GM12872 (cell line): ENCODE data around the gene INCA1.

Experiments used
- TF ChIP-seq, protein P1 (sequence below): IDR thresholded peaks from 3 replicates; pipeline ENCODE4 v1.5.1; 2011; ENCODE audit warnings: low read depth, mild to moderate bottlenecking, low read length, moderate library complexity; ENCODE audit not compliant: insufficient read depth

The INCA1 gene

DNA sequence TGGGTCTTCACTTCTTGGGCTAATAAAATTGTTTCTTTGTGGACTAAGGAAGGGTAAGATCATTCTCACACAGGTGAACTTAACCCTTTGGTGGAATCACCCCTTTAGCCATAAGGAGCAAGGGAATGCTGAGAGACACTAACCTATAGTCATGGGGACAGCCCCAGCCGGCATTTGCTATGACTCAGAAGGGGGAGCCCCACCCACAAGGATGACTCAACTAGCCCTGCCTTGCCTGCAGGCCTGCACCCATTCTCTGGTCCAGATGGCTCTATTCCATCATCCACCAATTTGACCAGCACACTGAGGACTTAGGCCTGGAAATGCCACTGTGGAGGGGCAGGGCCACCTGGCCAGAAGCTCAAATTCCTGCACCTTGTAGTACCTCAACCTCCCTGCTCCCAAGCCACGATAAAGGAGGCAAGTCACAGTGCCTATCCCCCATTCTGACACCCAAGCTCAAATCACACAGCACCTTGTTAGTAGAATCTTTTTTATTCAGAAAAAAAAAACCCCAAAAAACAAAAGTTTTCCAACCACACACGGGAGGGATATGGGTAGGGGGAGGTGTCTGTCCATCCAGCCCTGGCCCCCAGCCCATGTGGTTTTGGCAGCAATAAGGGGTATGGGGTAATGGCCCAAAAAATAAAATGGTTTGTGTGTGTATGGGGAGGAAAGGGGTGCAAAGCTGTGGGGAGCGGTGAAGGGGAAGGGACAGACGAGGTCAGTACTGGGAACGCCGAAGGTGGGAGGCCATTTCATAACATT is 52.0 kb downstream of the INCA1 start:
- TF ChIP-seq, protein P1, sequence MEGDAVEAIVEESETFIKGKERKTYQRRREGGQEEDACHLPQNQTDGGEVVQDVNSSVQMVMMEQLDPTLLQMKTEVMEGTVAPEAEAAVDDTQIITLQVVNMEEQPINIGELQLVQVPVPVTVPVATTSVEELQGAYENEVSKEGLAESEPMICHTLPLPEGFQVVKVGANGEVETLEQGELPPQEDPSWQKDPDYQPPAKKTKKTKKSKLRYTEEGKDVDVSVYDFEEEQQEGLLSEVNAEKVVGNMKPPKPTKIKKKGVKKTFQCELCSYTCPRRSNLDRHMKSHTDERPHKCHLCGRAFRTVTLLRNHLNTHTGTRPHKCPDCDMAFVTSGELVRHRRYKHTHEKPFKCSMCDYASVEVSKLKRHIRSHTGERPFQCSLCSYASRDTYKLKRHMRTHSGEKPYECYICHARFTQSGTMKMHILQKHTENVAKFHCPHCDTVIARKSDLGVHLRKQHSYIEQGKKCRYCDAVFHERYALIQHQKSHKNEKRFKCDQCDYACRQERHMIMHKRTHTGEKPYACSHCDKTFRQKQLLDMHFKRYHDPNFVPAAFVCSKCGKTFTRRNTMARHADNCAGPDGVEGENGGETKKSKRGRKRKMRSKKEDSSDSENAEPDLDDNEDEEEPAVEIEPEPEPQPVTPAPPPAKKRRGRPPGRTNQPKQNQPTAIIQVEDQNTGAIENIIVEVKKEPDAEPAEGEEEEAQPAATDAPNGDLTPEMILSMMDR: no peak

DNA sequence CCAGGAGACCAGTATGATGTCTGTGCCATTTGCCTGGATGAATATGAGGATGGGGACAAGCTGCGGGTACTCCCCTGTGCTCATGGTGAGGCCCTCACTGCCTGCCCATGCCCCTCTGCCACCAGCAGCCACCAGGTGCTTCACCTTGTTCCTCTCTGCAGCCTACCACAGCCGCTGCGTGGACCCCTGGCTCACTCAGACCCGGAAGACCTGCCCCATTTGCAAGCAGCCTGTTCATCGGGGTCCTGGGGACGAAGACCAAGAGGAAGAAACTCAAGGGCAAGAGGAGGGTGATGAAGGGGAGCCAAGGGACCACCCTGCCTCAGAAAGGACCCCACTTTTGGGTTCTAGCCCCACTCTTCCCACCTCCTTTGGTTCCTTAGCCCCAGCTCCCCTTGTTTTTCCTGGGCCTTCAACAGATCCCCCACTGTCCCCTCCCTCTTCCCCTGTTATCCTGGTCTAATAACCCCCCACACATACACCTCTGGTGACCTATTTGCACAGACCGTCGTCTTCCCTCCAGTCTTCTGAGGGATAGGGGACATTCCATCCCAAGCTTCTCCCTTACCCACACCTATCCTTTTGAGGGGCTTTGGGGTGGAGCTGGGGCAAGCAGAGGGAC is 52.7 kb downstream of the INCA1 start:
- TF ChIP-seq, protein P1: no peak

DNA sequence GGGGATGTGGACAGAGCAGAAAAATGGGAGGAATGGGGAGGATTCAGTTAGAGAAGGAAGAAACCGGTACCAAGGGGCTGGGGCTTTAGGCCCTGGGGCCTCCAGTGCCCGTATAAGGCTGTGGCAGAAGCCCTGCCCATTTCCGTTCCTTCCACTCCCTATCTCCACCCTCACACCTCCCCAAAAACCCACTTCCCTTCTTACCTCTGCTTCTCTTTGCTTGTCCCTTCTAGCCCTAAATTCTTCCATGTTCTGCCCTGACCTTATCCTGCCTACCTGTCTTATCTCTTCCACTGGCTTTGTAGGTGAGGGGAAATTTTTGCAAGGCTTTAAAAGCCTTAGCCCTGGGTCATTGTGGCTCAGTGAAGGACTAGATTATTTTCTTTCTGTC is 53.2 kb downstream of the INCA1 start:
- TF ChIP-seq, protein P1: no peak

DNA sequence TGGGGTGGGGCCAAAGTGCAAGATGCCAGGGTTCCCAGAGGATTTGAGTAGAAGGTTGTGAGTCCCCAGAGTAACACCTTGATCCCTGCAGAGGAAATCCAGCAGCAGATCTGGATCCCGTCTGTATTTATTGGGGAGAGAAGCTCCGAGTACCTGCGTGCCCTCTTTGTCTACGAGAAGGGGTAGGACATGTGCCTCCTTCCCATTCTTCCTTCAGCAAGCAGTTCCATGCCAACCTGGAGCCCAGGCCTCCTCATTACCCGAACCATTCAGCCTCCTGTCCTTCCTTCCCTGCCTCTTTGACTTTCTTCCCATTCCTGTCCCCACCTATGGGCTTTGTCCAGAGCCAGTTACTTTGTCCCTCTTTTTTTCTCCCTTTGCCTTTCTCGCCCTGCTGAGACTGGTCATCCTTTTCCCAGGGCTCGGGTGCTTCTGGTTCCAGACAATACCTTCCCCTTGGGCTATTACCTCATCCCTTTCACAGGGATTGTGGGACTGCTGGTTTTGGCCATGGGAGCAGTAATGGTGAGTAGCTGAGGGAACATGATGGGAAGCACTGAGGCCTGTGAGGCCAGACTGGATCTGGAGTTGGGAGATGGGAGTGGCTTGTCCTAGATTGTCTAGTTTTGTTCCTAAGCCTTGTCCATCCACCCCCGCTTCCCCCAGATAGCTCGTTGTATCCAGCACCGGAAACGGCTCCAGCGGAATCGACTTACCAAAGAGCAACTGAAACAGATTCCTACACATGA is 54.4 kb downstream of the INCA1 start:
- TF ChIP-seq, protein P1: no peak

DNA sequence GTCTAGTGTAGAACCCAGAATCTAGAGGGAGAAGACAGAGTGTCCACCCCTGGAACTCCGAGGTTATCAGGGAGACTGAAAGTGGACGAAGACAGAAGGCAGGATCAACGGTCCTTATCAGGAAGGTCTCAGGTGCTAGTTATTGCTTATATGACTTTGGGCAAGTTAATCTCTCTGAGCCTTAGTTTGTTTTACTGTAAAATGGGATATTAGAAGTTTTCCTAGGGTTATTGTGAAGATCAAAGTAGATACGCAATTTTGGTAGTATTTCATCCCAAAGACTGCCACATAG is 56.1 kb downstream of the INCA1 start:
- TF ChIP-seq, protein P1: no peak

DNA sequence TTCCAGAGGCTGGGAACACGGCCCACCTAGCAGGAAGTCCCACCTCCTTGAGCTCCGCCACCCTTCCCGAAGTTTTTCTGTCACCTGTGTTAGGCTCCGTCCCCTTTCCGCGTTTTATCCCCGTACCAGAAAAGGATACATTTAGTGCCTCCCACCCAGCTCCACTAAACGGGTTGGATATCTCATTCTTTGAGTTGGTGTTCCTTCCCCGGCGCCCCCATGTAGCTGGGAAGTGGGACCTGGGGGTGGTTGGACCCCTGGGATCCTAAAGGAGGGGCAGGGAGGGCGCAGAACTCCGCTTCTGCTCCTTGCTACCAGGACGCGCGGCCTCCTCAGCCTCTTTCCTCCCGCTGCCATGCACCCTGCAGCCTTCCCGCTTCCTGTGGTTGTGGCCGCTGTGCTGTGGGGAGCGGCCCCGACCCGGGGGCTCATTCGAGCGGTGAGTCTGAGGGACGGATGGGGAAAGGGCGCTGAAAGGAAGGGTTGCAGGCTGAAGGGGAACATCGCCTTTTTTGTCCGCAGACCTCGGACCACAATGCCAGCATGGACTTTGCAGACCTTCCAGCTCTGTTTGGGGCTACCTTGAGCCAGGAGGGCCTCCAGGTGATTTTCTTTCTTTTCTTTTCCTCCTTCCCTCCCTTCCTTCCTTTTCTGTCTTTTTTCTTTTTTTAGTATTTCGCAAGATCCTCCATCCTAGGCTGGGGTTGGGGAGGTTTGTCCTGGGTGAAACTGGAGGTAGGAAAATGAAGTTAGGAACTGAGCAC is 56.6 kb downstream of the INCA1 start:
- TF ChIP-seq, protein P1: no peak

DNA sequence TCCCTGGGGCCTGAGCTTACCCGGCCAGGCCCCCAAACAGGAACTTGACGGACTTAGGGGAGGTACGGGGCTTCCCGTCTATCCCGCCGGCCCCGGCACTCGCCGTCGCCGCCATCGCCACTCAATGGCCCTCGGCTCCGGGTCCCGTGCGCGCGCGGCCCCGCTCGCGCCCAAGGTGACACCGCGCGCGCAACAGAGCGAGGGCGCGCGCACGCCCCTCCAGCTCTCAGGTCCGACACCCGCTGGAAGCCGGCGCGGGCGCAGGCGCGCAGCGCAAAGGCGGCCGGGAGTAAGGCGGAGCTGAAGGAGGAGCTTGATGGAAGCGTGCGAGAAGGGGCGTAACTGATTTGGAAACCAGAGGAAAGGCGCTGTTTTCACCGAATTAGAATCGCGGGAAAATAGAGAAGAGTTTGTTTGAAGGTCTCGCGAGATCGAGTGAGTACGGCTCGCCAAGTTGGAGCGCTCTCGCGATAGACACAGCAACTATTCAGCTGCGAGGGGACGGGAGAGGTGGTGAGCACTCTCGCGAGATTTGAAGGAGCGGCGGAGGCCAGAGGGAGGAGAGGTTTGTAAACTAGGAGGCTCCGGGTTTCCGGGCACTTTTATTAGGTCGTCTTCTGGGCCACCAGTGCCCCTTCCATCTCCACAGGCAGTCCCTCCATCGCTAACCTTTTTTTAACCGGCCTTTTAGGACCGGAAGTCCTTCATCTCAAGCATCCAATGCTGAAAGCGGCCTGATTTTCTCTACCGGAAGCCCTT is 57.3 kb downstream of the INCA1 start, which contains the start of the genes RNF167 and SLC25A11:
RNF167 (plus strand) TSS at position 473 of the 759 bp plus-strand sequence. CDS start 642 bp downstream, outside the sequence.
SLC25A11 (minus strand) TSS at position 251 of the 759 bp plus-strand sequence; CDS start at position 115, 136 bp downstream.
- TF ChIP-seq, protein P1: no peak
